GM12891 (cell line): ENCODE data around the gene TTYH3.

Source experiments
- PAX5 ChIP-seq: IDR thresholded peaks from 2 replicates; pipeline ENCODE4 v1.6.1; 2011; ENCODE audit warnings: low read length, moderate library complexity, mild to moderate bottlenecking; ENCODE audit not compliant: insufficient read depth, severe bottlenecking
- POLR2A ChIP-seq: IDR thresholded peaks from 2 replicates; pipeline ENCODE4 v1.6.1; 2011; ENCODE audit warnings: low read depth, low read length, control low read depth
- SPI1 ChIP-seq: IDR thresholded peaks from 2 replicates; pipeline ENCODE4 v1.6.1; 2011; ENCODE audit warnings: low read depth, low read length, control low read depth
- TAF1 ChIP-seq: IDR thresholded peaks from 2 replicates; pipeline ENCODE4 v1.6.1; 2011; ENCODE audit warnings: low read depth, low read length, control low read depth

DNA sequence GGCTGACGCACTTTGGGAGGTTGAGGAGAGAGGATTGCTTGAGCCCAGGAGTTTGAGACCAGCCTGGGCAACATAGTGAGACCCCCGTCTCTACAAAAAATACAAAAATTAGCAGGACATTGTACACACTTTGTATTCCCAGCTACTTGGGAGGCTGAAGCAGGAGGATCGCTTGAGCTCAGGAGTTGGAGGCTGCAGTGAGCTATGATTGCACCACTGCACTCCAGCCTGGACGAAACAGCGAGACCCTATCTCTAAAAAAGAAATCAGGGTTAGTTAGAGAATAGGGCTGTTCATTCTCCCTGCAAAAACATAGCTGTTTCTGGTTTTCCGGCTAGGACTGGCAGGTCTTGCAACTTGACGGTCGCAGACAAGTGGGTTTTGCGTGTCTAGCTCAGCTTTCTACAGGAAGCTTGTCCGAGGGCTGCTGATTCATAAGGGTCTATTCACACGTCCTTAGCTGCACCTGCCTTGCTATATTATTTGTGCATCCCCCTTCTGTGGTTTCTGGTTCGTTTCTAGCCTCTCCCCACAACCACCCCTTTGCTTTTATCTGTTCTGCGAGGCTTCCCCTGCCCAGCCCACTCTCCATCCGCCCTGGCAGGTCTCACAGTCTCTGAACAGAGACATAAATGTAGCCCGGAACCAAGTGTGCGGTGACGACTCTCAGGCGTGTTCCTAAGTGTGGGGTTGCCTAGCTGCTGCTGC lies 66.9 kb downstream of the TTYH3 start:
- TF ChIP-seq POLR2A = no peak
- TF ChIP-seq TAF1 = no peak
- TF ChIP-seq SPI1 = no peak
- peak; percentile 1 for TF ChIP-seq PAX5
